ENCODE measurements around the gene IL1RAP.

Gene IL1RAP

GRCh38 chr3:190617185-190617584, 103.3 kb downstream of the IL1RAP start:
- Mint-ChIP-seq H3K4me1 (peaks cover 7% of the 10 kb centered on the region), H3K4me3 (no peak overlapping the region)
- DNase-seq = no peak

GRCh38 chr3:190618330-190619030, 104.6 kb downstream of the IL1RAP start:
- TF ChIP-seq CTCF (IDR thresholded peaks at IDR 0.05) = no peak
- peaks cover 2% of the 10 kb centered on the region for H3K27me3 Mint-ChIP-seq (ENCODE audit: low read depth, poor library complexity)
- H3K9me3 Mint-ChIP-seq = no peaks in the 10 kb centered on the region
- no peak overlapping the region for H3K27ac Mint-ChIP-seq
- peaks cover 7% of the 10 kb centered on the region for H3K4me1 Mint-ChIP-seq
- no peaks in the 10 kb centered on the region for H3K36me3 Mint-ChIP-seq (ENCODE audit: low read depth)
- no peak overlapping the region for H3K4me3 Mint-ChIP-seq
- no peak for DNase-seq

More at GRCh38 chr3:190617185-190617584, 103.3 kb downstream of the IL1RAP start:
- Mint-ChIP-seq H3K36me3 (ENCODE audit: low read depth) (no peaks in the 10 kb centered on the region), H3K27ac (peak overlapping the region; percentile 28), H3K27me3 (ENCODE audit: low read depth, poor library complexity) (peaks cover 2% of the 10 kb centered on the region), H3K9me3 (no peaks in the 10 kb centered on the region)
- TF ChIP-seq CTCF (IDR thresholded peaks at IDR 0.05) = no peak

DNA sequence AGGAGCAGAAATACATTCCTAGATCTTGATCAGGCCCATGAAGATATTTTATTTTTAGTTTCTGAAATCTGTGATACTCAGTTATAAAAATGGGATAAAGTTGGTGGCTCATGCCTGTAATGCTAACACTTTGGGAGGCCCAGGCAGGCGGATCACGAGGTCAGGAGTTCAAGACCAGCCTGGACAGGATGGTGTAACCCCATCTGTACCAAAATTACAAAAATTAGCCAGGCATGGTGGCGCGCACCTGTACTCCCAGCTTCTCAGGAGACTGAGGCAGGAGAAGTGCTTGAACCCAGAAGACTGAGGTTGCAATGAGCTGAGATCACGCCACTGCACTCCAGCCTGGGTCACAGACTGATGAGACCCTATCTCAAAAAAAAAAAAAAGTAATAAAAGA, 105.5 kb downstream of the IL1RAP start:
- H3K4me3 Mint-ChIP-seq = no peak overlapping the region
- H3K9me3 Mint-ChIP-seq = no peaks in the 10 kb centered on the region
- H3K27me3 Mint-ChIP-seq (ENCODE audit: low read depth, poor library complexity) = peaks cover 2% of the 10 kb centered on the region
- H3K4me1 Mint-ChIP-seq = peaks cover 7% of the 10 kb centered on the region
- DNase-seq = no peak
- no peak for TF ChIP-seq CTCF (IDR thresholded peaks at IDR 0.05)
- H3K36me3 Mint-ChIP-seq (ENCODE audit: low read depth) = no peaks in the 10 kb centered on the region
- H3K27ac Mint-ChIP-seq = no peak overlapping the region

GRCh38 chr3:190619761-190620160, 105.9 kb downstream of the IL1RAP start:
- no peaks in the 10 kb centered on the region for H3K9me3 Mint-ChIP-seq
- no peak for TF ChIP-seq CTCF (IDR thresholded peaks at IDR 0.05)
- no peaks in the 10 kb centered on the region for H3K36me3 Mint-ChIP-seq (ENCODE audit: low read depth)
- H3K27me3 Mint-ChIP-seq (ENCODE audit: low read depth, poor library complexity) = peaks cover 2% of the 10 kb centered on the region
- H3K27ac Mint-ChIP-seq = no peak overlapping the region
- no peak for DNase-seq
- no peak overlapping the region for H3K4me3 Mint-ChIP-seq
- H3K4me1 Mint-ChIP-seq = peaks cover 7% of the 10 kb centered on the region

DNA sequence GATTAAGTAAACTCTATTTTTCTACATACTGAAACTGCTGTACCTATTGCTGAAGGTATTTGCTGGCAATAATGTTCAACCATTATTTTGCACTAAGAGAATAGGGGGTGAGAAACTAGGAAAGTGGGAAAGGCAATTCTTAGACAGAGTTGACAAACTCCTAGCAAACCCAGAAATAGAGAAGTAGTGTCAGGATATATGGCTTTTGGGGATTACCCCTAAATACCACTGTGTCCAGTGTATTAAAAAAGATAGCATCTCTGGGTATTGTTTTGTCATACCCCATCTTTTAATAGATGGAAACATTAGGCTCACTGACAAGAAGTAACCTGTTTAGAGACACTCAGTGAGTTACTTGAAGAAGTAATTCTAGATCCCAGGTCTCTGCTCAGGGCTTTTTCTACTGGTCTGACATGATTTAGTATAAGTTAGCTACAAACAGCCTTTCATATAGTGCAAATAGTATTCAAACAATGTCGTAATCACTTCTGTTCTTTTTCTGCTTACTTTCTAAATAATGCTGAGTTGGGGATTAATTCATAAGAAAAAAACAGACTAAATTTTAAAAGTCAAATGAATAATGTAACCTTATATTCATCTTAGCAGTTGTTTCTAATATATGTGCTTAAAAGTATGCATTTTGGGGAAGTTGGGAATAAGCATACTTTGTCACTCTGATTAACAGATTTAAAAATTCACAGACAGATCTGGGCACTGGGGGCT, 107.2 kb downstream of the IL1RAP start:
- no peaks in the 10 kb centered on the region for H3K36me3 Mint-ChIP-seq (ENCODE audit: low read depth)
- no peak for DNase-seq
- H3K9me3 Mint-ChIP-seq = no peaks in the 10 kb centered on the region
- H3K27ac Mint-ChIP-seq = no peak overlapping the region
- H3K27me3 Mint-ChIP-seq (ENCODE audit: low read depth, poor library complexity) = peaks cover 2% of the 10 kb centered on the region
- no peak overlapping the region for H3K4me3 Mint-ChIP-seq
- no peak for TF ChIP-seq CTCF (IDR thresholded peaks at IDR 0.05)
- H3K4me1 Mint-ChIP-seq = peaks cover 7% of the 10 kb centered on the region

Measured in nephron progenitor cell (in vitro differentiated cells).